Ovary (tissue), 3 donors: ENCODE data around the gene ANO6.

Experiments
- CTCF ChIP-seq, 3 donors: fragments of 450-650 bp in 2 of 3; fragments of 200-600 bp in 1 of 3; IDR thresholded peaks; one replicate each; pipeline versions ENCODE4 v1.5.1 to v1.8.0; 2016 to 2022; ENCODE audit warnings: antibody characterized with exemption in 3 of 3, mild to moderate bottlenecking in 1 of 3
- POLR2A ChIP-seq: fragments of 450-650 bp; IDR thresholded peaks from one replicate; pipeline ENCODE4 v1.6.1; 2017; ENCODE audit warnings: antibody characterized with exemption, mild to moderate bottlenecking, moderate library complexity
- donor health status: DM: no; HTN: no; CAD: no.

GRCh38 chr12:45296046-45296586 lies 80.2 kb downstream of the ANO6 start:
- TF ChIP-seq CTCF (IDR thresholded peaks at IDR 0.05) (no peak), POLR2A (no peak)
